ENCODE measurements around the gene ZBTB9. TPM values are rescaled to one million over a fixed set of nuclear protein-coding genes. Genes with fewer than 3 reads are reported as not detected.

Gene ZBTB9
- total and polyA plus RNA-seq, 3 experiments from 2014 or later: 9.1 to 16.5 (median 16.4) TPM

DNA sequence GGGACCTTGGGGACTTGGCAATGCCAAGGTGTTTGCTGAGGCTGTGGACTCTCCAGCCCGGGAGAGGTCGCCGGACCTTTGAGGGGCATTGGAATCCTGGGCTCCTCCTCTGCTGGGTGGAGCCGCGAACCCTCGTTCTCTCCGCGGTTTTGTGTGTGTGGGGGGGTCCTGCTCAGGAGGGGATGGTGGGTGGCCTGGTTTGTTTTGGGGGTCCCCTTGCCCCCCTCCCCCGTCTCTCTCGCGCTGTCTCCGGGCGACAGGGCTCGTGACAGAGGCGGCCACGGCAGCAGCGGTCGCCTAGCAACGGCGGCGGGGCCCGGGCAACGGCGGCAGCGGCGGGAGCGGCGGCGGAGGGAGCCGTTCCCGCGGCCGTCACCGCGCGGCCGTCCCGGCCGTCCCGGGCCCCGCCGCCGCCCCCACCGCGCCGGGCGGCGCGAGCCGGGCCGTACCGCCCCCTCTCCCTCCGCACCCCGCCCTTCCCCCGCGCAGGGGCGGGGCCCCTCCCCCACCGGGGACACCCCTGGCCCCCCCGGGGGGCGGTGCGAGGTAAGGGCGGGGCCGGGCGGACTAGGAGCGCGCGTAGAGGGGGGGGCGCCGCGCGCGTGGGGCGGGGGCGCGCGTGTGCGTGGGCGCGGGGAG lies 26.7 kb upstream of the ZBTB9 start:
- CTCF ChIA-PET: interaction anchor here (0.6 kb wide), 1 partner anchor 26 kb away, joined by 3 read pairs; the partner anchor contains the start of gene ZBTB9
- Histone ChIP-seq H3K27me3 (ENCODE audit: insufficient read depth, low read length, poor library complexity, severe bottlenecking) (no peaks in the 10 kb centered on the region), H3K4me3 (ENCODE audit: low read length) (peak overlapping the region; percentile 74), H3K27ac (ENCODE audit: low read depth, low read length) (peak overlapping the region; percentile 83), H3K9me3 (ENCODE audit: low read length) (no peaks in the 10 kb centered on the region), H3K36me3 (ENCODE audit: insufficient read depth, low read length) (no peaks in the 10 kb centered on the region), H3K4me1 (ENCODE audit: insufficient read depth, low read length) (peaks cover 66% of the 10 kb centered on the region)
- Mint-ChIP-seq H3K4me3 (peak overlapping the region; percentile 84 to 94 (median 91)), H3K27ac (peak overlapping the region; percentile 97 to 100 (median 99)), H3K4me1 (peaks cover 75 to 82% (median 82%) of the 10 kb centered on the region in 3 donors), H3K36me3 (peaks cover 0 to 14% (median 0%) of the 10 kb centered on the region in 3 donors), H3K27me3 (peaks cover 0 to 11% of the 10 kb centered on the region in 2 donors), H3K9me3 (no peaks in the 10 kb centered on the region)
- peak; percentile 66 to 86 (median 67) for DNase-seq
- POLR2A ChIA-PET: no interaction called here

DNA sequence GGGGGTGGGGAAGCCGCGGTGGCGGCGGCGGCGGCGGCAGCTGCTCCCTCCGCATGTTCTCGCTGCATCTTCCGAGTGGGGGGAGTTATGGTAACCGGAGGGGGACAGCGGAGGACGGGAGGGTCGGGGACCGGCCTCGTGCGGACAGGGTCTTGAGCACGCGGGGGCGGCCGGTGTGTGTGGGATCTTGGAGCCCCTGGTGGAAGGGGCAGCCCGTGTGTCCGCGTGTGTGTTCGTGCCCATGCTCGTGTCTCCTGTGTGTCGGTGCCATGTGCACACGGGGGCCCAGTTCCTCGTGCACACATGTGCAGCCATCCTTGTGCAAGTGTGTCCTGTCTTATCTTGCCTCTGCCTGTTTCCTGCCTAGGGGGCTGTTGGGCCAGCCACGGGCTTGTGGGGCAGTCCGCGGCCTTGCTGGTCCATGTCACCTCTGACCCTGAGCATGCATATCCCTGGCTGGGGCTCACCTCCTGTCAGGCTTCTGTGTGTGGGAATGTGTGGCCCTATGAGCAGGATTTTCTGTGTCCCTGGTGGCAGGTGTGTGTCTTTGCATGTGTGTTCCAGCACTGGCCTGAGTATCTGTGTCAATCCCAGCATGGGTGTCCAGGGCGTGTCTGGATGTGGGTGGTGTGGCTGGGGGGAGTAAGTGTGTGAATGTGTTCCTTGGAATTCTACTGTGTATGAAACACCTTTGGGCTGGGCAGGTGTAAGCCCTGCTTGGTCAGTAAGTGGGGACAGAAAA lies 26.0 kb upstream of the ZBTB9 start:
- no peaks in the 10 kb centered on the region for H3K9me3 ChIP-seq (ENCODE audit: low read length)
- peak in 1 of 5 donors; percentile 61 for DNase-seq
- no peaks in the 10 kb centered on the region for H3K9me3 Mint-ChIP-seq
- peaks cover 80 to 87% (median 83%) of the 10 kb centered on the region in 3 donors for H3K4me1 Mint-ChIP-seq
- peak overlapping the region; percentile 72 for H3K4me3 ChIP-seq (ENCODE audit: low read length)
- peaks cover 0 to 18% (median 0%) of the 10 kb centered on the region in 3 donors for H3K36me3 Mint-ChIP-seq
- H3K4me3 Mint-ChIP-seq: peak overlapping the region; percentile 88 to 94 (median 89)
- peaks cover 0 to 11% of the 10 kb centered on the region in 2 donors for H3K27me3 Mint-ChIP-seq
- no peaks in the 10 kb centered on the region for H3K36me3 ChIP-seq (ENCODE audit: insufficient read depth, low read length)
- peak overlapping the region; percentile 67 to 98 (median 97) for H3K27ac Mint-ChIP-seq
- H3K4me1 ChIP-seq (ENCODE audit: insufficient read depth, low read length): peaks cover 71% of the 10 kb centered on the region
- H3K27ac ChIP-seq (ENCODE audit: low read depth, low read length): peak overlapping the region; percentile 66
- ChIA-PET CTCF (interaction anchor here (0.6 to 2.7 kb wide), 6 partner anchors 11 to 111 kb away, joined by 3 to 15 read pairs (median 4); partner anchors contain the start of genes CUTA, ZBTB22 and ZBTB9), POLR2A (interaction anchor here (0.9 to 1.3 kb wide), 3 partner anchors 12 to 37 kb away, joined by 3 to 5 read pairs (median 3); partner anchors contain the start of gene ZBTB9)
- no peaks in the 10 kb centered on the region for H3K27me3 ChIP-seq (ENCODE audit: insufficient read depth, low read length, poor library complexity, severe bottlenecking)

DNA sequence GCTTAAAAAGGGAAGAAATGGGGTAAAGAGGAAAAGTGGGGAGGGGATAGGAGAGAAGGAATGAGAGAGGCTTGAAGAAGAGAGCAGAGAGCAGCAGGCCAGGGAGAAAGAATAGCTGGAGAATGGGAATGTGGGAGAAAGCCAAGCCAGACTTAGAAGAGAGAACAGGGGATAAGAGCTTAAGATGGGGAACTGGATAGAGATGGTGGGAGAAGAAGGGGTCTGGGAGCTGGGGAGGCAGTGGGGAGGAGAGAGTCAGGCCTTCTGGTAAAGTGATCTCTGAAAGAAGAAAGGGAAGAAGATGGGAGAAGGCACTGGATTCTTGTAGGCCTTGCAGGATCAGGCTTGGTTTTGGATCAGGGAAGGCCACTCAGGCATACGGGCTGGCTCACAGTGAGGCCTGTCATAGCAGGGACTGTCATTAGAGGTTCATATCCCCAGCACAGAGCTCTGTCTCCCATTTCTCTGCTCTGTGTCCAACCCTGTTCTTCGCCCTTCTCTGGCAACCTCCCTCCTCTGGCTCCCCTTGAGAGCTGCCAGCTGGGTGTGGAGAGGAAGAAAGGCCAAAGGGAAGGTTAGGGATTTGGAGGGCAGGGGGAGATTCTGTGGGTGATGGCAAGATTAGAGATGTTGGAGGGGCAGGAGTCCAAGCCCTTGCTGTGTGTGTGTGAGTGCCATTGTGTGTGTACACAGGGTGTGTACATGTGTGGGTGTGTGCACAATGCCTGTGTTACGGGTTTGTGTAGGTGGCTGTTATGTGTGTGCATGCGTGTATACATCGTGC lies 25.2 kb upstream of the ZBTB9 start:
- CTCF ChIA-PET: interaction anchor here (0.9 to 2.7 kb wide), 5 partner anchors 11 to 111 kb away, joined by 3 to 15 read pairs (median 4); partner anchors contain the start of genes CUTA, ZBTB22 and ZBTB9
- peaks cover 0 to 21% (median 0%) of the 10 kb centered on the region in 3 donors for H3K36me3 Mint-ChIP-seq
- H3K4me3 ChIP-seq (ENCODE audit: low read length): peak overlapping the region; percentile 72

DNA sequence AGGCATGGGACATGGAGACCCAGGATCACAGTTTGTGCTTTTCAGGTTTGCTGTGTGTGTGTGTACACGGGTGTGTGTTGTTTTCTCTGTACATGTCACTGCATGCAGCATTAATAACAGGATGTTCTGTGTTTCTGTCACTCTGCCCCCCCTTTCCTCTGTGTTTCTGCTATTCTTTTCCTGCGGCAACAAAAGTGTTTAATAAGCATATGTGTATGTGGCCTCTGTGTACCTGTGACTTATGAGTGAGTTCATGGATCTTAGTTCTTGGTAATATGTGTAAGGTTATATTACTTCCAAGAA lies 24.7 kb upstream of the ZBTB9 start:
- Histone ChIP-seq H3K4me3 (ENCODE audit: low read length) (peak overlapping the region; percentile 72), H3K36me3 (ENCODE audit: insufficient read depth, low read length) (no peaks in the 10 kb centered on the region), H3K27me3 (ENCODE audit: insufficient read depth, low read length, poor library complexity, severe bottlenecking) (no peaks in the 10 kb centered on the region), H3K9me3 (ENCODE audit: low read length) (no peaks in the 10 kb centered on the region), H3K4me1 (ENCODE audit: insufficient read depth, low read length) (peaks cover 64% of the 10 kb centered on the region), H3K27ac (ENCODE audit: low read depth, low read length) (peak overlapping the region; percentile 66)
- Mint-ChIP-seq H3K27me3 (peaks cover 0 to 11% of the 10 kb centered on the region in 2 donors), H3K4me1 (peaks cover 76 to 84% (median 77%) of the 10 kb centered on the region in 3 donors), H3K36me3 (peaks cover 0 to 23% (median 0%) of the 10 kb centered on the region in 3 donors), H3K27ac (peak overlapping the region; percentile 76 to 98 (median 97)), H3K9me3 (no peaks in the 10 kb centered on the region), H3K4me3 (peak overlapping the region; percentile 88 to 94 (median 89))
- CTCF ChIA-PET: interaction anchor here (1.1 to 2.7 kb wide), 2 partner anchors 12 to 27 kb away, joined by 3 to 15 read pairs; partner anchors contain the start of gene CUTA
- peak in 2 of 5 donors; percentile 47 to 50 for DNase-seq
- POLR2A ChIA-PET: interaction anchor here (1.1 to 2.5 kb wide), 4 partner anchors 24 to 150 kb away, joined by 4 to 14 read pairs (median 6); partner anchors contain the start of genes BAK1 and ZBTB9

More for the DNA sequence above, 25.2 kb upstream of the ZBTB9 start:
- Histone ChIP-seq H3K27ac (ENCODE audit: low read depth, low read length) (peak overlapping the region; percentile 66), H3K27me3 (ENCODE audit: insufficient read depth, low read length, poor library complexity, severe bottlenecking) (no peaks in the 10 kb centered on the region), H3K4me1 (ENCODE audit: insufficient read depth, low read length) (peaks cover 68% of the 10 kb centered on the region), H3K36me3 (ENCODE audit: insufficient read depth, low read length) (no peaks in the 10 kb centered on the region), H3K9me3 (ENCODE audit: low read length) (no peaks in the 10 kb centered on the region)
- Mint-ChIP-seq H3K4me1 (peaks cover 81 to 89% (median 81%) of the 10 kb centered on the region in 3 donors), H3K27me3 (peaks cover 0 to 11% of the 10 kb centered on the region in 2 donors), H3K4me3 (peak overlapping the region; percentile 88 to 94 (median 89)), H3K9me3 (no peaks in the 10 kb centered on the region), H3K27ac (peak overlapping the region; percentile 76 to 98 (median 97))
- POLR2A ChIA-PET: interaction anchor here (0.6 to 1.3 kb wide), 4 partner anchors 12 to 111 kb away, joined by 3 to 5 read pairs (median 4); partner anchors contain the start of gene ZBTB9
- DNase-seq: no peak

DNA sequence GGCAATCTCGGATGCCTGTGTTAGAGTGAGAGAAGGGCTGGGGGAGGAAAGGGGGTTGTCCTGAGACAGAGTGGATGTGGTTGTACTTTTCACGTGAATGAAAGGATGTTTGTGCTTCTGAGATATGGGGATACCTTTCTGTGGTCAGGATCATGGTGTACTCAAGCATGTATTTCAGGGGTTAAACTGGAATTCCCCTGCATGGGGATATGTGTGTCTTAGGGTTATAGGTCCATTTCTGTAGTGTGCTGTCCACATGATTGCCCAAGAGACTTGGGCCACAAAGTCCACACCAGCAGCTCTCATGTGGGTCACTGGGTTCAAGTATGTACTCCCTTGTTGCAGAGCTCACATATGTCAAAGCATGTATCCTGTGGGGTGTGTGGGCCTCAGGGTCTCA lies 24.0 kb upstream of the ZBTB9 start:
- H3K4me1 Mint-ChIP-seq: peaks cover 70 to 78% (median 70%) of the 10 kb centered on the region in 3 donors
- peaks cover 0 to 11% of the 10 kb centered on the region in 2 donors for H3K27me3 Mint-ChIP-seq
- H3K4me3 Mint-ChIP-seq: peak overlapping the region; percentile 88 to 94 (median 89)
- Histone ChIP-seq H3K27ac (ENCODE audit: low read depth, low read length) (peak overlapping the region; percentile 4), H3K36me3 (ENCODE audit: insufficient read depth, low read length) (no peaks in the 10 kb centered on the region), H3K9me3 (ENCODE audit: low read length) (no peaks in the 10 kb centered on the region), H3K27me3 (ENCODE audit: insufficient read depth, low read length, poor library complexity, severe bottlenecking) (no peaks in the 10 kb centered on the region), H3K4me3 (ENCODE audit: low read length) (peak overlapping the region; percentile 34), H3K4me1 (ENCODE audit: insufficient read depth, low read length) (peaks cover 58% of the 10 kb centered on the region)
- peaks cover 0 to 26% (median 0%) of the 10 kb centered on the region in 3 donors for H3K36me3 Mint-ChIP-seq
- ChIA-PET CTCF (interaction anchor here (0.8 to 2.7 kb wide), 7 partner anchors 8 to 182 kb away, joined by 3 to 15 read pairs (median 3); partner anchors contain the start of gene CUTA), POLR2A (interaction anchor here (0.5 to 2.5 kb wide), 11 partner anchors 11 to 191 kb away, joined by 3 to 14 read pairs (median 4); partner anchors contain the start of genes BAK1, ITPR3, RPS18 and VPS52)
- H3K27ac Mint-ChIP-seq: peak overlapping the region; percentile 76 to 98 (median 96)
- peak in 1 of 5 donors; percentile 50 for DNase-seq
- no peaks in the 10 kb centered on the region for H3K9me3 Mint-ChIP-seq

DNA sequence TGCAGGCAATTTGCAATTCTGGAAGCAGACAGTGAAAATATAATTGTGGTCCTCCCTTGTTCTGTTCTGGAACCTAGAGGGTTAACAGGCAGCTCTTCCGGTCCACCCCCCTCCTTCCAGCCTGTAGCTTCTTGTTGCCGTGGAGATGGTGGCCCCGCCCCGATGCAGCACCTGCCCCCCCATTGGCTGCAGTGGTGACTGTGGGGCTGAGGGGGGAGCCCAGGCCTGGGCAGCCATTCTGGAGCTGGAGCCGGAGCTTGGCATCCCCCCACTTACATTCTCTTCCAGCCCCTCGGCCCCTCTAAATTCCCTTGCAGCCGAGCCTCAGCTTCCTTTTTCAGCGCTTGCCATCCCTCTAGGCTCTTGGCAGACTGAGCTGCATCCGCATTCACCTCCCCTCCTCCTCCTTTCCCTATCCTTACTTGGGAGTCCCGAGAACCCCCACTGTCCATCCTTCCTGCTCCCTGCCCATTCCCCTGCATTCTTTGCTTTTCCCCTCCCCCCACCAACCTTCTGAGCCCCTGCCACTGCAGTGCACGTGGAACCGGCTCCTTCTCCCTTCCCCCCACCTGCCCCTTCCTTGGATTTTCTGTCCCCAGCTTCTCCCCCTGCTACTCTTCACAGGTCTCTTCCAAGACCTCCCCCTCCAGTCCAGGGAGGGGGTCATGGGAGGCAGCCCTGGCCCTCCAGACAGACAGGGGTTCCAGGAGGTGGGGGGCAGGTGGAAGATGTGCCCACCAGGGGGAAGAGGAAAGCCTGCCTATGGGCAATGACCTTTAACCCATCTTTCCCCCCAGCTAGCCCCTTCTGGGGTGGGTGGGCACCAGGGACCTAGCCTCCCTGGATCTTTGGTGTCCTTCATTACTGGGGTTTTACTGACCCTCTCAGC lies 23.1 kb upstream of the ZBTB9 start:
- H3K36me3 Mint-ChIP-seq: peaks cover 0 to 35% (median 1%) of the 10 kb centered on the region in 3 donors
- Histone ChIP-seq H3K9me3 (ENCODE audit: low read length) (no peaks in the 10 kb centered on the region), H3K27me3 (ENCODE audit: insufficient read depth, low read length, poor library complexity, severe bottlenecking) (no peaks in the 10 kb centered on the region), H3K4me3 (ENCODE audit: low read length) (peak overlapping the region; percentile 34), H3K27ac (ENCODE audit: low read depth, low read length) (peak overlapping the region; percentile 36), H3K4me1 (ENCODE audit: insufficient read depth, low read length) (peaks cover 56% of the 10 kb centered on the region), H3K36me3 (ENCODE audit: insufficient read depth, low read length) (no peaks in the 10 kb centered on the region)
- DNase-seq: peak; percentile 72 to 93 (median 83)
- no peaks in the 10 kb centered on the region for H3K9me3 Mint-ChIP-seq
- ChIA-PET POLR2A (interaction anchor here (0.7 to 2.5 kb wide), 10 partner anchors 10 to 190 kb away, joined by 3 to 14 read pairs (median 4); partner anchors contain the start of genes BAK1, ITPR3 and ZBTB9), CTCF (interaction anchor here (0.7 to 2.7 kb wide), 9 partner anchors 9 to 183 kb away, joined by 3 to 15 read pairs (median 3); partner anchors contain the start of gene CUTA)
- peaks cover 63 to 71% (median 66%) of the 10 kb centered on the region in 3 donors for H3K4me1 Mint-ChIP-seq
- peaks cover 0 to 11% of the 10 kb centered on the region in 2 donors for H3K27me3 Mint-ChIP-seq
- H3K27ac Mint-ChIP-seq: peak overlapping the region; percentile 82 to 98 (median 96)
- H3K4me3 Mint-ChIP-seq: peak overlapping the region; percentile 88 to 94 (median 89)
